ENCODE data around the gene ZKSCAN4. TPM values are rescaled to one million over a fixed set of nuclear protein-coding genes. Genes with fewer than 3 reads are reported as not detected.
A peak's percentile ranks its signal among the peaks of the same experiment; 100 is the strongest.

Gene ZKSCAN4
- total RNA-seq, 3 donors from 2014 or later (not counting 1 experiment from before 2014, with no cell fraction given): 1.6 to 4.2 (median 2.9) TPM

- peaks cover 17% of the 10 kb centered on the region for H3K27me3 ChIP-seq (ENCODE audit: control insufficient read depth, insufficient read depth, low read length)
- peaks cover 0 to 16% of the 10 kb centered on the region in 2 donors for H3K4me1 Mint-ChIP-seq
- H3K4me1 ChIP-seq (ENCODE audit: control insufficient read depth, insufficient read depth, low read length): peaks cover 11% of the 10 kb centered on the region
- TF ChIP-seq, protein P1, sequence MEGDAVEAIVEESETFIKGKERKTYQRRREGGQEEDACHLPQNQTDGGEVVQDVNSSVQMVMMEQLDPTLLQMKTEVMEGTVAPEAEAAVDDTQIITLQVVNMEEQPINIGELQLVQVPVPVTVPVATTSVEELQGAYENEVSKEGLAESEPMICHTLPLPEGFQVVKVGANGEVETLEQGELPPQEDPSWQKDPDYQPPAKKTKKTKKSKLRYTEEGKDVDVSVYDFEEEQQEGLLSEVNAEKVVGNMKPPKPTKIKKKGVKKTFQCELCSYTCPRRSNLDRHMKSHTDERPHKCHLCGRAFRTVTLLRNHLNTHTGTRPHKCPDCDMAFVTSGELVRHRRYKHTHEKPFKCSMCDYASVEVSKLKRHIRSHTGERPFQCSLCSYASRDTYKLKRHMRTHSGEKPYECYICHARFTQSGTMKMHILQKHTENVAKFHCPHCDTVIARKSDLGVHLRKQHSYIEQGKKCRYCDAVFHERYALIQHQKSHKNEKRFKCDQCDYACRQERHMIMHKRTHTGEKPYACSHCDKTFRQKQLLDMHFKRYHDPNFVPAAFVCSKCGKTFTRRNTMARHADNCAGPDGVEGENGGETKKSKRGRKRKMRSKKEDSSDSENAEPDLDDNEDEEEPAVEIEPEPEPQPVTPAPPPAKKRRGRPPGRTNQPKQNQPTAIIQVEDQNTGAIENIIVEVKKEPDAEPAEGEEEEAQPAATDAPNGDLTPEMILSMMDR (IDR thresholded peaks at IDR 0.05): no peak
- no peaks in the 10 kb centered on the region for H3K36me3 Mint-ChIP-seq
- peak overlapping the region; percentile 51 for H3K27ac ChIP-seq (ENCODE audit: low read length)
- H3K9me3 Mint-ChIP-seq: no peaks in the 10 kb centered on the region
- DNase-seq: peak; percentile 31 to 56
- WGBS (ENCODE audit: insufficient coverage): 10% methylated on average over 53 of the region's 56 CpGs
- intact Hi-C loops (cut with micrococcal nuclease): loop anchor here (5.0 kb wide), 1 partner anchor 49 kb away; the partner anchor contains the start of gene ZSCAN26
- peak overlapping the region in 1 of 2 donors; percentile 49 for H3K27ac Mint-ChIP-seq
- H3K36me3 ChIP-seq (ENCODE audit: control insufficient read depth, insufficient read depth, low read length): no peaks in the 10 kb centered on the region
- peak; percentile 69 to 83 (median 79) for ATAC-seq
- peak overlapping the region; percentile 72 for H3K4me3 ChIP-seq (ENCODE audit: low read length)
- H3K9me3 ChIP-seq (ENCODE audit: control insufficient read depth, insufficient read depth, low read length): no peaks in the 10 kb centered on the region
- H3K4me3 Mint-ChIP-seq: peak overlapping the region; percentile 91
- peaks cover 44 to 63% of the 10 kb centered on the region in 2 donors for H3K27me3 Mint-ChIP-seq (ENCODE audit: low read depth in 2 of 2)
These were observed 33.5 kb downstream of the ZKSCAN4 start for GRCh38 chr6:28218312-28219248.

GRCh38 chr6:28217890-28218289 lies 34.2 kb downstream of the ZKSCAN4 start:
- Mint-ChIP-seq H3K9me3 (no peaks in the 10 kb centered on the region), H3K4me1 (peaks cover 4 to 16% of the 10 kb centered on the region in 2 donors), H3K4me3 (peak overlapping the region; percentile 91), H3K36me3 (no peaks in the 10 kb centered on the region), H3K27me3 (ENCODE audit: low read depth in 2 of 2) (peaks cover 46 to 63% of the 10 kb centered on the region in 2 donors), H3K27ac (no peak overlapping the region)
- ATAC-seq (no peak), DNase-seq (no peak)
- no peaks in the 10 kb centered on the region for H3K36me3 ChIP-seq (ENCODE audit: control insufficient read depth, insufficient read depth, low read length)
- H3K4me1 ChIP-seq (ENCODE audit: control insufficient read depth, insufficient read depth, low read length): peaks cover 12% of the 10 kb centered on the region
- intact Hi-C loops (cut with micrococcal nuclease): loop anchor here (5.0 kb wide), 1 partner anchor 49 kb away; the partner anchor contains the start of gene ZSCAN26
- TF ChIP-seq, protein P1 (IDR thresholded peaks at IDR 0.05): no peak
- no peaks in the 10 kb centered on the region for H3K9me3 ChIP-seq (ENCODE audit: control insufficient read depth, insufficient read depth, low read length)
- H3K27ac ChIP-seq (ENCODE audit: low read length): no peak overlapping the region
- H3K27me3 ChIP-seq (ENCODE audit: control insufficient read depth, insufficient read depth, low read length): peaks cover 20% of the 10 kb centered on the region
- no peak overlapping the region for H3K4me3 ChIP-seq (ENCODE audit: low read length)
- 90% methylated on average over 12 of the region's 12 CpGs for WGBS (ENCODE audit: insufficient coverage)

DNA sequence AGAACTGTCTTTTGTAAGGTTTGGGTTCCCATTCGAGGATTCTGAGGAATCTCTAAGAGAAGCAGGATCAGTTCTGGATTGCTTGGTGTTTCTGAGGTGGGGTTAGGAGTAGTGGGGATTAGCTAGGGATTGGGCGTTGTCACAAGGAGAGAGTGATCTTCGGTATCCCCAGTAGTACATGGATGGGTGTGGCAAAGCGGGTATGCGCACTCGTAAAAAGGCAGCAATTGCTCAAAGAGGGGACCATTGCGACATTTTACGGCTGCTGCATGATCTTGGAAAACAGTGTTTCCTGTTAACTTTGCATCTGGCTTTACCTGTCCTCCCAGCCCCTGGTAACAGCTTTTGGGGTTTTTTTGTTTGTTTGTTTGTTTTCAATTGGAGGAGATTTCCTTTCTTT lies 36.6 kb downstream of the ZKSCAN4 start:
- Mint-ChIP-seq H3K36me3 (no peaks in the 10 kb centered on the region), H3K27ac (no peak overlapping the region), H3K4me3 (peak overlapping the region; percentile 7), H3K27me3 (ENCODE audit: low read depth in 2 of 2) (peaks cover 53 to 62% of the 10 kb centered on the region in 2 donors), H3K9me3 (no peaks in the 10 kb centered on the region), H3K4me1 (peaks cover 16 to 25% of the 10 kb centered on the region in 2 donors)
- intact Hi-C loops (cut with micrococcal nuclease): loop anchor here (5.0 kb wide), 1 partner anchor 52 kb away; the partner anchor contains the start of gene ZSCAN26
- peaks cover 25% of the 10 kb centered on the region for H3K4me1 ChIP-seq (ENCODE audit: control insufficient read depth, insufficient read depth, low read length)
- 46% methylated on average over 8 of the region's 8 CpGs for WGBS (ENCODE audit: insufficient coverage)
- no peak overlapping the region for H3K27ac ChIP-seq (ENCODE audit: low read length)
- no peaks in the 10 kb centered on the region for H3K9me3 ChIP-seq (ENCODE audit: control insufficient read depth, insufficient read depth, low read length)
- ATAC-seq (no peak), DNase-seq (no peak)
- H3K27me3 ChIP-seq (ENCODE audit: control insufficient read depth, insufficient read depth, low read length): peaks cover 39% of the 10 kb centered on the region
- TF ChIP-seq, protein P1 (IDR thresholded peaks at IDR 0.05): no peak
- no peak overlapping the region for H3K4me3 ChIP-seq (ENCODE audit: low read length)
- no peaks in the 10 kb centered on the region for H3K36me3 ChIP-seq (ENCODE audit: control insufficient read depth, insufficient read depth, low read length)

Data from natural killer cell (primary cell).